ENCODE measurements around the gene MZT2B.
"Not testable (repeated sequence)": the region's sequence is repeated elsewhere in the genome, so short reads cannot be mapped to it uniquely, and the experiment has no call there.

Gene MZT2B

DNA sequence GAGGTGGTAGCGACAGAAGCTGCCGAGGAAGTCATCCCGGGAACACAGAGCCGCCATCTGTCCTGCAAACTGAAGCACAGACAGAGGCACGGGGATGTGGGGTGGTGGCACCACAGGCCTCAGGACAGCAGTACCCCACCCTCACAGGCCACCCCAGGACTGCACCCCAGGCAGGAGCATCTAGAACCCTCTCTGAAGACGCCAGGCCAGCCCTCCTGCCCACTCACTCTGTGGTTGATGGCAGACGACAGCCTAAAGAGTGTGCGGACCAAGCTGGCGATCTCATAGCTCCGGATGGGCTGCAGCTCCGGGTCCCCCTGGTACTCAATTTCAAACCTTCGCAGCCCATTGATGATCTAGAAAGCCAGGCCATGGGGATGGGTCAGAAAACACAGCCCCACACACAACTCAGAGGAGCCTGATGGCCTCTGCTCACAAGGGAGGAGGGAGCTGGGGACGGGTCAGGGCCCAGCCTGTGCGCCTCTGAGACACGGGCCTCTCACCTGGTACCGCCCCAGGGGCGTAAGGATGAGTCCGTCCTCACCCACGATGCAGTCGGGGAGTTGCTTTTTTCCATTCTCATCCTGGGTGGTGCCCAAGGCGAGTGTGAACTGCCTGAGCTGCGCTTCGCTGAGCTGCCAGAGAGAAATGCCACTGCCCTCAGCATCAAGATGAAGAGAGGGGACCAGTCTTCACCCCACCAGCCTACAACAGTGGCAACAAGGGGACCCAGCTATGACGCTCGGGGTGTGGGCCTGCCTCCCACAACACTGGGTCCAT, 29.1 kb upstream of the MZT2B start:
- no peak overlapping the region for H3K4me3 ChIP-seq (ENCODE audit: low read length)
- no peaks in the 10 kb centered on the region for H3K9me2 ChIP-seq (replicated peaks; ENCODE audit: control insufficient read depth, low read length)
- H3K9me3 ChIP-seq (ENCODE audit: control insufficient read depth, insufficient read depth, low read length) = no peaks in the 10 kb centered on the region
- TF ChIP-seq EZH2phosphoT487 (IDR thresholded peaks at IDR 0.05; ENCODE audit: borderline replicate concordance, low read length) = no peak
- TF ChIP-seq, protein P1, sequence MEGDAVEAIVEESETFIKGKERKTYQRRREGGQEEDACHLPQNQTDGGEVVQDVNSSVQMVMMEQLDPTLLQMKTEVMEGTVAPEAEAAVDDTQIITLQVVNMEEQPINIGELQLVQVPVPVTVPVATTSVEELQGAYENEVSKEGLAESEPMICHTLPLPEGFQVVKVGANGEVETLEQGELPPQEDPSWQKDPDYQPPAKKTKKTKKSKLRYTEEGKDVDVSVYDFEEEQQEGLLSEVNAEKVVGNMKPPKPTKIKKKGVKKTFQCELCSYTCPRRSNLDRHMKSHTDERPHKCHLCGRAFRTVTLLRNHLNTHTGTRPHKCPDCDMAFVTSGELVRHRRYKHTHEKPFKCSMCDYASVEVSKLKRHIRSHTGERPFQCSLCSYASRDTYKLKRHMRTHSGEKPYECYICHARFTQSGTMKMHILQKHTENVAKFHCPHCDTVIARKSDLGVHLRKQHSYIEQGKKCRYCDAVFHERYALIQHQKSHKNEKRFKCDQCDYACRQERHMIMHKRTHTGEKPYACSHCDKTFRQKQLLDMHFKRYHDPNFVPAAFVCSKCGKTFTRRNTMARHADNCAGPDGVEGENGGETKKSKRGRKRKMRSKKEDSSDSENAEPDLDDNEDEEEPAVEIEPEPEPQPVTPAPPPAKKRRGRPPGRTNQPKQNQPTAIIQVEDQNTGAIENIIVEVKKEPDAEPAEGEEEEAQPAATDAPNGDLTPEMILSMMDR (IDR thresholded peaks at IDR 0.05; ENCODE audit: low read depth, low read length, poor library complexity, severe bottlenecking) = no peak
- no peak overlapping the region for H3K4me2 ChIP-seq (ENCODE audit: low read length)
- no peaks in the 10 kb centered on the region for H4K20me1 ChIP-seq (ENCODE audit: control insufficient read depth, insufficient read depth, low read depth, low read length)
- H3F3A ChIP-seq (ENCODE audit: control insufficient read depth, insufficient read depth) = no peaks in the 10 kb centered on the region
- no peaks in the 10 kb centered on the region for H3K79me2 ChIP-seq (ENCODE audit: control insufficient read depth, low read length)
- H3K27me3 ChIP-seq (ENCODE audit: control insufficient read depth, low read length) = no peaks in the 10 kb centered on the region
- H3K36me3 ChIP-seq (ENCODE audit: control insufficient read depth, low read length) = peaks cover 32% of the 10 kb centered on the region
- no peak overlapping the region for H3K27ac ChIP-seq (ENCODE audit: low read depth, low read length)
- H3K4me1 ChIP-seq (ENCODE audit: control insufficient read depth, low read length) = peaks cover 9% of the 10 kb centered on the region

DNA sequence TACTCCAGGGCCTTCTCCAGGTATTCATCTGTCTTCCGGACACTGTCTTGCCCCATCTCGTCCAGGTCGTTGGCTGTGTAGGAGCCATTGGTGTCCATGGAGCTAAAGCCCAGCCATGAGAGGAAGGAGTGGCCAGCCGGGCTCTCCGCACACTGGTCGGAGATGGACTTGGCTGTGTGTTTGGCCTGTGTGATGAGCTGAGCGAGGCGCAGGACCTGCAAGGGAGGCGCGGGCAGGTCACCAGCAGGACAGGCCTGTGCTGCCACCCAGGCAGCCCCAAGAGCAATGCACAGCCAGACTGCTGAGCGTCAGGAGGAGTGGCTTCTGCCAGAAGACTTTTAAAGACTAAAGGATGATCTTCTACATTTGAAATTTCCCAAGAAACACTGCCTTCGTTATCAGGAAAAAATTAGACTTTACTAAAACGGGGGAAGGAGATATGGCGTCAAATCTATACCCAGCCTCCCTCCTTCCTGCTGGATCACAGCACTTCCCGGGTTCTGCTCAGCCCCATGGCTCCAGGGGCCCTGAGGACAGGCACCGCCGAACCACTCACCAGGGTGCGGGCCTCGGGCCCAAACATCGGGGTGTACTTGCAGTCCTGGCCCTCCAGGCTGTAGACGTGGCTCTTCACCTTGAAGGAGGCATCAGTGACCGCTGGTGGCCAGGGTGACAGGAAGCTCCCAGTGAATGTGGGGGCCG, 28.2 kb upstream of the MZT2B start:
- H3K36me3 ChIP-seq (ENCODE audit: control insufficient read depth, low read length) = peaks cover 37% of the 10 kb centered on the region
- not testable (repeated sequence) for H3K9me2 ChIP-seq (replicated peaks; ENCODE audit: control insufficient read depth, low read length); H3K27ac ChIP-seq (ENCODE audit: low read depth, low read length); H3K4me2 ChIP-seq (ENCODE audit: low read length); H3K79me2 ChIP-seq (ENCODE audit: control insufficient read depth, low read length); H3K4me3 ChIP-seq (ENCODE audit: low read length); H3F3A ChIP-seq (ENCODE audit: control insufficient read depth, insufficient read depth); H3K9me3 ChIP-seq (ENCODE audit: control insufficient read depth, insufficient read depth, low read length); H4K20me1 ChIP-seq (ENCODE audit: control insufficient read depth, insufficient read depth, low read depth, low read length); H3K27me3 ChIP-seq (ENCODE audit: control insufficient read depth, low read length)
- peaks cover 17% of the 10 kb centered on the region for H3K4me1 ChIP-seq (ENCODE audit: control insufficient read depth, low read length)

DNA sequence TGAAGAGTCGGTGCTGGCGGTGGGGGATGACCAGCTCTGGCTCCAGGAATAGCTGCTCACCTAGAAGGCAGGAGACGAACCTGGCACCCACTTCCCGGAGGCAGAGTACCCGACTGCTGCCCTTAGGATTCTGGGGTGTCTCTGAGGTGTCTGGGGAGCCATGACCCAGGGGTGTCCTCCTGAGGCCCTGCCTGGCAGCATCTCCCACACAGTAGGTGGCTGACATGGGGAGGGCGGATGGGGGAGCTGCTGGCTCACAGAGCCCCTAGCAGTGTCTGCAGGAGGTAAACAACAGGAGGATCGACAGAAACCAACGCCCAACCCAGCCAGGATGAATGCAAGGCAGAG, 27.7 kb upstream of the MZT2B start:
- H3K4me1 ChIP-seq (ENCODE audit: control insufficient read depth, low read length) = peaks cover 22% of the 10 kb centered on the region
- not testable (repeated sequence) for H3F3A ChIP-seq (ENCODE audit: control insufficient read depth, insufficient read depth); H3K27ac ChIP-seq (ENCODE audit: low read depth, low read length); H3K27me3 ChIP-seq (ENCODE audit: control insufficient read depth, low read length); H4K20me1 ChIP-seq (ENCODE audit: control insufficient read depth, insufficient read depth, low read depth, low read length); H3K4me3 ChIP-seq (ENCODE audit: low read length); H3K9me3 ChIP-seq (ENCODE audit: control insufficient read depth, insufficient read depth, low read length); H3K9me2 ChIP-seq (replicated peaks; ENCODE audit: control insufficient read depth, low read length); H3K4me2 ChIP-seq (ENCODE audit: low read length); H3K79me2 ChIP-seq (ENCODE audit: control insufficient read depth, low read length)
- H3K36me3 ChIP-seq (ENCODE audit: control insufficient read depth, low read length) = peaks cover 39% of the 10 kb centered on the region

DNA sequence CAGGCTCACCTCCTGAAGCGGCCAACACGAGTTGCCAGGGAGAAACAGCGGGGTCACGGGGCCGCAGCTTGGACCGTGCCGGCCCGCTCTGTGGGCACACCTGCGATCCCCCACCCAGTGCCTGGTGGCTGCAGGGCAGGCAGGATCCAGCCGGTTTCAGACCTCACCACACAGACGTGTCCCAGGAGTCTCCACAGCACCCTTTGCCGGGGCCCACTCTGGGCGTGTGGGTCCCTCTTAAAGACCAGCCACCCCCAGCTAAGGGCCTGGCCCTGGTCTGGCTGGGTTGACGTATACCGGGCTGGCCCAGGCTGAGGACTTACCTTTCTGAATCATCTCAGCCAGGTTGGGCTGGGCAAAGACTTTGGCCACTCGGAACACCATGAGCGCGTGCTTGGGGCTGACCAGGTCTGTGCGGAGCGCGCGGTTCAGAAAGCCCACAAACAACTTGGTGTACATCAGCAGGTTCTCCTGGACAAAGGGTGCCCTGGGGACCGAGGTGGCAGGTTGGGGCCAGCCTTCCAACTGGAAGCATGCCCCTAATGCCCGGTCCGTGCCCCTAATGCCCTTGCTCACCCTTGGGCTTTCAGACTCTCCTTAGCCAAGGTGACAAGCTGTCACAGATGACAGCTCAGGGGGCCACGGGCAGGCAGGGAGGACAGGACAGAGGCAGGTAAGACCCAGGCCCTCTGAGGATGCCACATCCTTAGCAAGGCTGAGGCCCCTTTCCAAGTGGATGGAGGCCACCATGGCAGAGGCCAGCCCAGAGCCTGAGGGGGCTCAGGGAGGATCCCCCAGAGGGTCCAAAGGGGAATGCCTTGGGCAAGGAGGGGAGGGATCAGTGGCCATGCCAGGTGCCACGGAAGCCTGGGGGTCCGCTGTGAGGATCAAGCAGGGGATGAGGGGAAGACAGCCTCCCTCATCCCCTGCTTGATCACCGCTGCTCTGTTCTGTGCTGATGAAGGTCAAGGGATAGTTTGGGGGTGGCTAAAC, 27.0 kb upstream of the MZT2B start:
- peaks cover 29% of the 10 kb centered on the region for H3K4me1 ChIP-seq (ENCODE audit: control insufficient read depth, low read length)
- no peak overlapping the region for H3K27ac ChIP-seq (ENCODE audit: low read depth, low read length)
- H3F3A ChIP-seq (ENCODE audit: control insufficient read depth, insufficient read depth) = no peaks in the 10 kb centered on the region
- H3K9me3 ChIP-seq (ENCODE audit: control insufficient read depth, insufficient read depth, low read length) = no peaks in the 10 kb centered on the region
- H4K20me1 ChIP-seq (ENCODE audit: control insufficient read depth, insufficient read depth, low read depth, low read length) = no peaks in the 10 kb centered on the region
- no peaks in the 10 kb centered on the region for H3K27me3 ChIP-seq (ENCODE audit: control insufficient read depth, low read length)
- H3K4me3 ChIP-seq (ENCODE audit: low read length) = no peak overlapping the region
- peaks cover 42% of the 10 kb centered on the region for H3K36me3 ChIP-seq (ENCODE audit: control insufficient read depth, low read length)
- TF ChIP-seq EZH2phosphoT487 (IDR thresholded peaks at IDR 0.05; ENCODE audit: borderline replicate concordance, low read length) = no peak
- TF ChIP-seq, protein P1 (IDR thresholded peaks at IDR 0.05; ENCODE audit: low read depth, low read length, poor library complexity, severe bottlenecking) = no peak
- H3K4me2 ChIP-seq (ENCODE audit: low read length) = no peak overlapping the region
- H3K79me2 ChIP-seq (ENCODE audit: control insufficient read depth, low read length) = no peaks in the 10 kb centered on the region
- H3K9me2 ChIP-seq (replicated peaks; ENCODE audit: control insufficient read depth, low read length) = no peaks in the 10 kb centered on the region
